Lower leg skin (tissue), 4 donors: Measurements from ENCODE around the gene GPR55. TPM values are rescaled to one million over a fixed set of nuclear protein-coding genes. Genes with fewer than 3 reads are reported as not detected.

Experiments used
- DNase-seq, 2 donors: peaks; one replicate each; pipeline ENCODE4 v3.0.0-alpha.2; 2019; ENCODE audit warnings: low spot score in 2 of 2
- H3K4me3 ChIP-seq: fragments of 200-600 bp; sonication (generic); 2 replicates; pipeline ENCODE4 v1.5.1; 2017; ENCODE audit warnings: mild to moderate bottlenecking, low read depth; ENCODE audit not compliant: poor library complexity, severe bottlenecking
- POLR2A ChIP-seq, 2 donors: fragments of 450-650 bp; IDR thresholded peaks; one replicate each; pipeline ENCODE4 v1.6.1; 2016 to 2017; ENCODE audit warnings: antibody characterized with exemption in 2 of 2, mild to moderate bottlenecking in 1 of 2, moderate library complexity in 1 of 2
- WGBS, 2 donors: methylation state at CpG; one replicate each; pipeline ENCODE4 v1.1.5; 2018; 5-methylcytosine and 5-hydroxymethylcytosine counted together
- intact Hi-C: fragments of 100-400 bp; cut with DNase I; formaldehyde crosslinking; loops from one replicate; pipeline ENCODE4 v1.15.0; 2023; ENCODE audit warnings: low total_unique reads
- total RNA-seq, 4 donors: library from RNA; depleted of rRNA; stranded (reverse); fragments of >200 nt; gene quantifications; one replicate each; pipeline ENCODE4 v1.1.0, GENCODE V29; 2016
- TF ChIP-seq, protein P1 (sequence below), 3 donors: fragments of 450-650 bp; IDR thresholded peaks; one replicate each; pipeline ENCODE4 v1.5.1; 2016; ENCODE audit warnings: antibody characterized with exemption in 3 of 3, mild to moderate bottlenecking in 3 of 3, moderate library complexity in 2 of 3

Gene GPR55
- total RNA-seq, 4 donors from 2014 or later = 0.30 TPM; not detected in 3

DNA sequence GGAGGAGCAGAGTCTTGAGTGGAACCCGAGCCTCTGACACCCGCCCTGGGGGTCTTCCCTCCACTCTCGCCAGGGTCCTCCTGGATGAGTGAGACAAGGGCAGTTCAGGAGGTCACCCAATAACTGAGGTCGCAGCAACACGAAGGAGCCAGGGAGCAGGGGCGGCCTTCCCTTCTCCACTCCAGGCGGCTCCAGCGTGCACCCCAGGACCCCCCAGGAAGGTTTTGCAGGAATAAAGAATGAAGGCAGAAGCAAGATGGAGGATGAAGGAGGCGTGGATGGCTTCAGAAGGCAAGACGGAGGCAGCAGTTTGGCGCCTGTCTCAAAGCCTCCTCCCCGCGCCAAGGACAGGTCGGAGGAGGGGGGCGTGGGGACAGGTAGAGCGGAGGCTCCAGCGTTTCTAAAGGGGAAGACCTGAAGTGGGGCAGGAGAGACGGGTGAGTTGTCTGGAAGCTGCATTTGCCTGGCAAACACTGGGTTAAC, 60.9 kb downstream of the GPR55 start:
- H3K4me3 ChIP-seq = no peak overlapping the region
- TF ChIP-seq, protein P1, sequence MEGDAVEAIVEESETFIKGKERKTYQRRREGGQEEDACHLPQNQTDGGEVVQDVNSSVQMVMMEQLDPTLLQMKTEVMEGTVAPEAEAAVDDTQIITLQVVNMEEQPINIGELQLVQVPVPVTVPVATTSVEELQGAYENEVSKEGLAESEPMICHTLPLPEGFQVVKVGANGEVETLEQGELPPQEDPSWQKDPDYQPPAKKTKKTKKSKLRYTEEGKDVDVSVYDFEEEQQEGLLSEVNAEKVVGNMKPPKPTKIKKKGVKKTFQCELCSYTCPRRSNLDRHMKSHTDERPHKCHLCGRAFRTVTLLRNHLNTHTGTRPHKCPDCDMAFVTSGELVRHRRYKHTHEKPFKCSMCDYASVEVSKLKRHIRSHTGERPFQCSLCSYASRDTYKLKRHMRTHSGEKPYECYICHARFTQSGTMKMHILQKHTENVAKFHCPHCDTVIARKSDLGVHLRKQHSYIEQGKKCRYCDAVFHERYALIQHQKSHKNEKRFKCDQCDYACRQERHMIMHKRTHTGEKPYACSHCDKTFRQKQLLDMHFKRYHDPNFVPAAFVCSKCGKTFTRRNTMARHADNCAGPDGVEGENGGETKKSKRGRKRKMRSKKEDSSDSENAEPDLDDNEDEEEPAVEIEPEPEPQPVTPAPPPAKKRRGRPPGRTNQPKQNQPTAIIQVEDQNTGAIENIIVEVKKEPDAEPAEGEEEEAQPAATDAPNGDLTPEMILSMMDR (IDR thresholded peaks at IDR 0.05) = no peak
- TF ChIP-seq POLR2A (IDR thresholded peaks at IDR 0.05) = no peak
- WGBS, 2 donors = 37 to 40% methylated on average over 18 of the region's 18 CpGs
- intact Hi-C loops = no loop called here
- DNase-seq = no peak

DNA sequence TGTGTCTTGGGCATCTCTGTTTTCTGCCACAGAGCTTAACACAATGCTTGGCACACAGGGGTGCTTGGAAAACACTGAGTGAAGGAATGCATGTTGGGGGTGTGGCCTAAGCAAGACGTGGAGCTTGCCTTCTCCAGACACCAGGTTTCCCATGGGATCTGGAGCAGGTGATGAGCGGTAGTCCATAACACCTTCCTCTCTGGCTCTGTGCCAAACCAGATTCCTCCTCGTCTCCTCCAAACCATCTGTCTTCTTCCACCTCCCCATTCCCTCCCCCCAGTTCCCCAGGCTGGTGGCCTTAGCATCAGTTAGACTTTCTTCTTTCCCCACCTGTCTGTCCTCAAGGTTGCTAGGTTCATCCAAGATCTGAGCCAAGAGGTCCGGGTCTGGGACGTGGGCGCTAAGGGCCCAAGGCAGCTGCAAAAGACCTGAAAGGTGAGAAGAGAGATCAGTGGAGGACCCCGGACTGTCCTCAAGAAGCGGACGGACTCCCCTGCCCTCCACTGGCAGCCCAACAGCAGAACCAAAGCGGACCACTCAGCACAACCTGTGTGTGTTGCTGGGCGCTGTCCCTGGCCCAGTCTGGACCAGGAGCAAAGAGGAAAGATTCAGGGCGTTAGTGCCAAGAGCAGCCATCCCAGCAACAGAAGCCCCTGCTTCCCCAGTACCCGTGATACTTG, 61.5 kb downstream of the GPR55 start:
- no peak for DNase-seq
- no peak for TF ChIP-seq POLR2A (IDR thresholded peaks at IDR 0.05)
- TF ChIP-seq, protein P1 (IDR thresholded peaks at IDR 0.05) = no peak
- intact Hi-C loops = no loop called here
- no peak overlapping the region for H3K4me3 ChIP-seq
- 67% methylated on average over 11 to 13 of the region's 13 CpGs for WGBS, 2 donors

DNA sequence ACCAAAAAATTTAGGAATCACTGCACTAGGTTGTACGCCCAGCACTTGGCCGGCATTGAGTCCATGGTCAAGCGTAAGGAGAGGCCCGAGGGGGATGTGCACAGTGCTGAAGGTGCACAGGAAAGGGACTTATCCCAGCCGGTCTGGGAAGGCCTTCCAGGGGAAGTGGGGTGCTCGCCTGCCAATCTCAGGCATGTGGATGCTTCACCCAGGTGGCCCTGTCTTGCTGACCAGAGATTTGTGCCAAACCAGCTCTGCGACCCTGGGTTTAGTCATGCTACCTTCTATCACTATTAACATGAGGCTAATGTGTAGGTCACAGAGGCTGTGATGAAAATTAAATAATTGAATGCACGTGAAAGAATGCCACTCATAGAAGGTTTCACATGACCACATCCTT, 62.0 kb downstream of the GPR55 start:
- no peak for TF ChIP-seq POLR2A (IDR thresholded peaks at IDR 0.05)
- TF ChIP-seq, protein P1 (IDR thresholded peaks at IDR 0.05) = no peak
- WGBS, 2 donors = 70 to 74% methylated on average over 7 to 8 of the region's 8 CpGs
- H3K4me3 ChIP-seq = no peak overlapping the region
- intact Hi-C loops = no loop called here
- DNase-seq = no peak

DNA sequence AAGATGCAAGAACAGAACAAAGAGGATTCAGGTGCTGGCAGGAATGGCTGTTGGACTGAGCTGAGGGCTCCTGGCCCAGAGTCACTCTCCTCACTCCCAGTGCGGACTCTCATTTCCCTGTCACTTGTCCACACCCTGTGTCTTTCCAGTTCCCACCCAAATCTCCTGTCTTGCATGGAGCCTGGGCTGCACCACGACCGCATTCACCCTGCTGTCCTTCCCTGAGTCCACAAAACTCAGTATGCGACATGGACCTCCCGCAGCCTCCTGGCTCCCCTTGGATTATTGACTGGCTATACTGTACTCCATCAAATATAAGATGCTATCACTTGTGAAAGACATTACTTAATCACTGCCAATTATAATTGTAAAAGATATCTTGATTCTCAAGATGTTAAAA, 62.8 kb downstream of the GPR55 start:
- no peak overlapping the region for H3K4me3 ChIP-seq
- TF ChIP-seq POLR2A (IDR thresholded peaks at IDR 0.05) = no peak
- TF ChIP-seq, protein P1 (IDR thresholded peaks at IDR 0.05) = no peak
- intact Hi-C loops = no loop called here
- 86% methylated on average over 5 of the region's 5 CpGs for WGBS, 2 donors
- DNase-seq = no peak

GRCh38 chr2:230861552-230862255, 63.3 kb downstream of the GPR55 start:
- no peak overlapping the region for H3K4me3 ChIP-seq
- TF ChIP-seq POLR2A (IDR thresholded peaks at IDR 0.05) = no peak
- TF ChIP-seq, protein P1 (IDR thresholded peaks at IDR 0.05) = no peak
- intact Hi-C loops = no loop called here
- no peak for DNase-seq
- WGBS, 2 donors = 42 to 52% methylated on average over 12 to 13 of the region's 13 CpGs

Other genes starting within 250 kb of the GPR55 start
- 10 to 100 TPM; 65.5 to 74.7 (median 70.4) TPM for gene CAB39, start 212.4 kb downstream of the GPR55 start, total RNA-seq
- 10 to 100 TPM; 12.3 to 19.1 (median 14.0) TPM for gene ITM2C, start 60.3 kb downstream of the GPR55 start, total RNA-seq
- gene SPATA3, start 70.9 kb upstream of the GPR55 start, total RNA-seq = under 1 TPM in 1 of 4 donors, not detected in 3; 0.25 TPM
- 1 to 10 TPM in 3 of 4 donors, under 1 TPM in 1; 0.95 to 7.3 (median 4.0) TPM for gene C2orf72, start 112.3 kb upstream of the GPR55 start, total RNA-seq
- gene PSMD1, start 131.6 kb upstream of the GPR55 start, total RNA-seq = 10 to 100 TPM; 49.8 to 67.9 (median 57.4) TPM
- gene HTR2B, start 199.8 kb upstream of the GPR55 start, total RNA-seq = under 1 TPM in 2 of 4 donors, not detected in 2; 0.10 to 0.46 TPM